ENCODE results near the gene AURKA.

AURKA gene

GRCh38 chr20:56389807-56390206, 2.2 kb downstream of the AURKA start:
- no peak for DNase-seq

DNA sequence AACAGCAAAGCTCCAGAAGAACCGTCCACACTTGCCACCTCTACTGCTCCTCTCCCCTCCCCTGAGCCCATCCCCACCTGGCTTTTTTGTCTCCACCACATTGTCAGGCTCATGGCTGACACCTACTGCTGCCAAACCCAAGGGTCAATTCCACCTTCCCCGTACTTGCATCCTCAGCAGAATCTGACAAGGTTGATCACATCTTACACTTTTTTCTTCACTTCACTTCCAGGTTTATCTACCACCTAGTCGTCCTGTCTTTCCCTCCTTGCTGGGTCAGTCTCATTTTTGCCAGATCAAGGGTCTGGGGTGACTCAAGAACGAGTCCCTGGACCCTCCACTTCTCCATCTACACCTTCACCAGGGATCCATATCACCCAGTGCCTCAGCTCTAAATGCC, 3.1 kb downstream of the AURKA start:
- no peak for DNase-seq

GRCh38 chr20:56386219-56386618, 5.8 kb downstream of the AURKA start:
- no peak for DNase-seq

DNA sequence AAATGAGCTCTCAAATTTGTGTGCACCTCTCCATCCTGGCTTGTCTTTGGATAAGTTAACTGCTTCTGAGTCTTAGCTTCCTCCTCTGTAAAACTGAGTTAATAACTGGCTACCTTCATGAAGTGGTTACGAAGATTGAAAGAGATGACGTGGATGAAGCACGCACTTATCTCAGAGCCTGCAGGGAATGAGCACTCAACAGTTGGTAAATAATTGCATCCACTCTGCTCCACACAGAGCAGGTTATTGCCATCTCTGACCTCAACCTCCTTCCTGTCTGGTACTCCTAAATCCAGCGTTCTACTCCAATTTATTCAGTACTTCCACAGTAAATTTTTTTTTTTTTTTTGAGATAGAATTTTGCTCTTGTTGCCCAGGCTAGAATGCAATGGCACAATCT, 6.9 kb downstream of the AURKA start:
- DNase-seq, result no peak

- DNase-seq, result no peak
These were observed 8.7 kb downstream of the AURKA start for GRCh38 chr20:56383334-56383733.

GRCh38 chr20:56382696-56383095, 9.3 kb downstream of the AURKA start:
- DNase-seq, result no peak

GRCh38 chr20:56381501-56381900, 10.5 kb downstream of the AURKA start:
- no peak for DNase-seq

- no peak for DNase-seq
These were observed 11.6 kb downstream of the AURKA start for GRCh38 chr20:56380375-56380774.

- DNase-seq, result no peak
These were observed 13.6 kb downstream of the AURKA start for GRCh38 chr20:56378386-56378785.

DNA sequence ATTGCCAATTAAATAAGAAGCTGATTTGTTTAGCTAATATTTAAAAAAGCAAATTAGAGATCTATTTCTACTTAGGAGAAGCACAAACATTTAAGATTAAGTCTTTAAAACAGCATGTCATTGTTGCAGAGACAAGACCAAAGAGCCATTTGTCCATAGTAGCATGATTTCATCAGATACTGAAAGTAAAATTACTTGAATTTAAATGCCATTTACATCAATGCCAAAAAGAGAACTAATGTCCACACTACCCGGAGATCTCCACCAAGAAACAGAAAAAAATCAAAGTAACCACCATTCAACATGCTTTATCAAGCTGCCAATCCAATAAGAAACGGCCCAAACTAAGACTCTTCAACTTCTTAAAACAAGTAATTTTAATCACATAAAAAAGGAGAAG, 15.7 kb downstream of the AURKA start:
- DNase-seq, result no peak

DNA sequence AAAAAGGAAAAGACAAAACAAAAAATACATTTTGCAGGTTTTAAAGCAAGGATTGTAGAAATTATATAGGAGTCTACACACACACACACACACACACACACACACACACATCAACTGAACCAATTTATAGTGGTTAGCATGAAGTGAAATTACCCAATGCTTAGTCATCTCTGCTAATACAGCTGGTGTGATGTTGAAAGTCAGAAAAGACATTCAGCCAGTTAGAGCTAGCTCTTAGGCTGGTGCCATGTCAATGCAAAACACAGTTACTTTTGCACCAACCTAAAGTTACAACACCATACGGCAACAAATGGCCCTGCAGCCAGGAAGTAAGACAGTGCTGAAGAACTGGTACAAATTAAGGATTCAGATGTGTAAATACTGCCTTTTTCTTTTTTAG, 18.1 kb downstream of the AURKA start:
- DNase-seq, result no peak

DNA sequence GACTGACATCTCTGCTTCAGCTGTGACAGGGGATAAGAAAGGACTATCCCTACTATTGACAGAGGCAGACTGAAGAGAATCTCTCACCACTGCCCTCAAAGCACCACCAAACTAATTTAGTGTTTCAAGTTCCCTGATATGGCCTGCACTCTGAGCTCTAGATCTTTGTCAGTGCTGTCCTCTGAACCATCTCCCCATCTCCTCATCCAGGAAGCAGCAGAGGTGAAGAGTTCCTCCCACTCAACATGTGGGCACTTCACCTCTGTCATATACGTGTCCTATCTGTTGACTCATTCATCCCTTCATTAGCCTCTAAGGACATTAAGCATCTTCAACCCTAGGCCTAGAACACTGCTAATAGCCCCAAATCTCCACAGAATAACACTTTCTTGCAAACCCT, 19.2 kb downstream of the AURKA start:
- no peak for DNase-seq

- no peak for DNase-seq
These were observed 20.0 kb downstream of the AURKA start for GRCh38 chr20:56371977-56372376.

DNA sequence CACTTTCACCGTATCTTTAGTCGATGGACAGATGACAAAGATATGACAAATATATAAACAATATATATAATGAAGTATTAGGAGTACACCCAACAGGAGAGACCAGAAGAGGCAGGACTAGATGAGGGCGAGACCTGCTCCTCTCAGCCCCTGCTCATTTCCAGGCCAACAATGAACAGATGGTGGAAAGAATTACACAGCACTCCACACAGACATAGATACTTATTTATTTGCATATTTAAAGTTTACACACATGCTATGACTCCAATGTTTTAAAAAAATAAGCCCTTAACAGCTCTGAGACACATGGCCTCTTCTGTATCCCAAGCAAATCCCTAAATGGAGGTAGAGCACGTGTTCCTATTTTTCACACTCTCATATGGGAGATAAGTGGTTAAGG, 22.8 kb downstream of the AURKA start:
- DNase-seq, result no peak

DNA sequence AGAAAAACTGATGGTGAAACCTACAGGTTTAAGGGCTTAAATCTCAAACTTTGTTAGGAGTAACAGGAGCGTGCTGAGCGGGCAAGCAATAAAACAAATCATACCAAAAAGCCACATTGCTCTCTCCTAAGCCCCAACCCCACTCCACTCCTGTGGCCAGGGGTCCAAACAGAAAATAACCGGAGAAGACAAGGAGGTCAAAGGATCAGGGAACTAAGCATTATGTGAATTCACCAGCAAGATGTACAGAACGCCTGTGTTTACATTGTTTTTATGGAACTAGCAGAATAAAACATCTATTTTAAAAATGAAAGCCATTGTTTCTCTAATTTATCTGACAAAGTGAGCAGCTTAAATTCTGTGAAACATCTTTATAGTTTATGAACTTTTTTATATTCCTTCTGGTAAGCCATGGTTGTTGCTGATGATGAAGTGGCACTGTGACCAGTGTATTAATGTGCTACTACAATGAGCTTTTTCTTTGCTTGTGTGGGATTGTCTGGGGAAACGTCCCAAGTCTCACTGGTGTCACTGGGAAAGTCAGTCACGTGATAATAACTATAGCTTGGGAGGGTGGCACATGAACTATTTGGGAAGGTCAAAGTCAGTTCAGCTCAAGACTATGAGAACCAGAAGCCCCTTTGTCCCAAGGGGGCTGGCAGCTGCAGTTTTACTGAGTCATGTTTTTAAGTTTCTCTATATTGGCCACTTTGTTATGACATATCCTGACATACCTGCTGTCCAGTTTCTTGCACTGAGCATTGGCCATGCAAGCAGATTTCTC, 23.5 kb downstream of the AURKA start:
- no peak for DNase-seq

- no peak for DNase-seq
These were observed 28.5 kb downstream of the AURKA start for GRCh38 chr20:56363491-56363890.

- DNase-seq, result no peak
These were observed 29.1 kb downstream of the AURKA start for GRCh38 chr20:56362833-56363413.

DNA sequence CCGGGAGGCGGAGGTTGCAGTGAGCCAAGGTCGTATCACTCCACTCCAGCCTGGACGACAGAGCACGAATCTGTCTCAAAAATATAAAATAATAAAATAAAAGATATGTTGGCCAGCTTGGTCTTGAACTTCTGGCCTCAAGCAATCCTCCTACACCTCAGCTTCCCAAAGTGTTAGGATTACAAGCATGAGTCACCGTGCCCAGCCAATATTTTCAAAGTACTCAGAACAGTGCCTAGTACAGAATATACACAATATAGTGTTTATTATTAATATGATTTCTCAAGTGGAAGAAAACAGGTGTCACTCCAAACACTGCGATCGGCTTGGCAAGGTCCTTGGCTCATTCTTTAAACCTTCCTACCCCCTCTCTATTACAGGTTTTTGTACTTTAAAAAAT, 30.1 kb downstream of the AURKA start:
- DNase-seq, result no peak

- DNase-seq, result no peak
These were observed 31.2 kb downstream of the AURKA start for GRCh38 chr20:56360908-56361205.

GRCh38 chr20:56360133-56360907, 31.7 kb downstream of the AURKA start:
- DNase-seq, result no peak

- DNase-seq, result no peak
These were observed 32.5 kb downstream of the AURKA start for GRCh38 chr20:56359212-56360132.

- peak; percentile 26 to 83 for DNase-seq
These were observed 33.3 kb downstream of the AURKA start, which contains the start of gene FAM210B for GRCh38 chr20:56358600-56359211. Gene FAM210B (plus strand): TSS chr20:56358974. CDS start chr20:56359006, 32 bp downstream.

GRCh38 chr20:56358070-56358469, 33.9 kb downstream of the AURKA start:
- DNase-seq, result no peak

Data from NCI-H187 (cell line).